Esophagus muscularis mucosa (tissue), 4 donors: ENCODE measurements around the gene SLC13A2. TPM values are rescaled to one million over a fixed set of nuclear protein-coding genes. Genes with fewer than 3 reads are reported as not detected.
A peak's percentile ranks its signal among the peaks of the same experiment; 100 is the strongest.
"Not testable (repeated sequence)": the region's sequence is repeated elsewhere in the genome, so short reads cannot be mapped to it uniquely, and the experiment has no call there.

Source experiments
- DNase-seq: peaks from one replicate; pipeline ENCODE4 v3.0.0-alpha.2; 2017; ENCODE audit errors: extremely low spot score
- H3K27ac ChIP-seq, 4 donors: fragments of 200-600 bp; sonication (generic); replicated peaks in 1 of 4; 1 replicate in 3 of 4; 2 replicates in 1 of 4; pipeline ENCODE4 v1.5.1; 2016 to 2019; ENCODE audit warnings: mild to moderate bottlenecking in 1 of 4
- H3K27me3 ChIP-seq, 4 donors: fragments of 200-600 bp; sonication (generic); one replicate each; pipeline versions ENCODE4 v1.5.1 to v1.6.0; 2016 to 2019
- H3K36me3 ChIP-seq, 4 donors: fragments of 200-600 bp; sonication (generic); one replicate each; pipeline ENCODE4 v1.5.1; 2016 to 2019
- H3K4me1 ChIP-seq, 4 donors: fragments of 200-600 bp; sonication (generic); one replicate each; pipeline ENCODE4 v1.5.1; 2016 to 2019
- H3K4me3 ChIP-seq, 4 donors: fragments of 200-600 bp; sonication (generic); 1 replicate in 2 of 4; 2 replicates in 2 of 4; pipeline ENCODE4 v1.5.1; 2016 to 2019; ENCODE audit warnings: mild to moderate bottlenecking in 4 of 4, moderate library complexity in 1 of 4
- H3K9me3 ChIP-seq, 4 donors: fragments of 200-600 bp; sonication (generic); 1 replicate in 3 of 4; 2 replicates in 1 of 4; pipeline ENCODE4 v1.5.1; 2016 to 2019
- CTCF ChIP-seq, 3 experiments: fragments of 200-600 bp in 2 of 3; fragments of 450-650 bp in 1 of 3; sonication (generic) in 2 of 3; IDR thresholded peaks; one replicate each; pipeline ENCODE4 v1.5.1; 2017 to 2019; ENCODE audit warnings: antibody characterized with exemption in 3 of 3, mild to moderate bottlenecking in 2 of 3, moderate library complexity in 1 of 3
- EP300 ChIP-seq: sonication (generic); formaldehyde crosslinking; IDR thresholded peaks from one replicate; pipeline ENCODE4 v1.6.1; 2017; ENCODE audit warnings: antibody characterized with exemption
- POLR2A ChIP-seq: fragments of 450-650 bp; IDR thresholded peaks from one replicate; pipeline ENCODE4 v1.6.1; 2017; ENCODE audit warnings: antibody characterized with exemption, moderate library complexity, mild to moderate bottlenecking, low read depth
- POLR2AphosphoS5 ChIP-seq, 2 donors: sonication (generic); formaldehyde crosslinking; IDR thresholded peaks; one replicate each; pipeline ENCODE4 v1.6.1; 2017; ENCODE audit warnings: antibody characterized with exemption in 2 of 2
- WGBS: methylation state at CpG from one replicate; pipeline ENCODE4 v1.1.5; 2018; 5-methylcytosine and 5-hydroxymethylcytosine counted together
- intact Hi-C: fragments of 100-400 bp; cut with DNase I; formaldehyde crosslinking; loops from one replicate; pipeline ENCODE4 v1.15.1; 2023
- total RNA-seq, 4 donors: library from RNA; depleted of rRNA; stranded (reverse); fragments of >200 nt; gene quantifications; one replicate each; pipeline versions ENCODE4 v1.1.0 to v1.2.1, GENCODE V29; 2016

SLC13A2 gene
- total RNA-seq, 4 donors from 2014 or later: not detected

GRCh38 chr17:28449859-28450258 is 23.6 kb upstream of the SLC13A2 start:
- TF ChIP-seq CTCF (IDR thresholded peaks at IDR 0.05) (no peak), POLR2AphosphoS5 (IDR thresholded peaks at IDR 0.05) (no peak), EP300 (no peak), POLR2A (no peak)
- Histone ChIP-seq H3K4me3 (no peak overlapping the region), H3K9me3 (peaks cover 0 to 5% (median 0%) of the 10 kb centered on the region in 4 donors), H3K4me1 (no peaks in the 10 kb centered on the region), H3K27me3 (peaks cover 0 to 4% (median 0%) of the 10 kb centered on the region in 4 donors), H3K36me3 (no peaks in the 10 kb centered on the region), H3K27ac (no peak overlapping the region)
- intact Hi-C loops: no loop called here
- WGBS: 88% methylated on average over 1 of the region's 1 CpG
- DNase-seq: no peak

- Histone ChIP-seq H3K4me3 (no peak overlapping the region), H3K36me3 (no peaks in the 10 kb centered on the region), H3K27ac (no peak overlapping the region), H3K4me1 (no peaks in the 10 kb centered on the region), H3K9me3 (no peaks in the 10 kb centered on the region), H3K27me3 (peaks cover 0 to 6% (median 0%) of the 10 kb centered on the region in 4 donors)
- WGBS: 94% methylated on average over 6 of the region's 6 CpGs
- no peak for TF ChIP-seq EP300
- no peak for TF ChIP-seq POLR2AphosphoS5 (IDR thresholded peaks at IDR 0.05)
- intact Hi-C loops: no loop called here
- no peak for DNase-seq
Observed at GRCh38 chr17:28457890-28458289, 15.6 kb upstream of the SLC13A2 start.

GRCh38 chr17:28458881-28459280 is 14.6 kb upstream of the SLC13A2 start:
- H3K36me3 ChIP-seq, H3K27ac ChIP-seq, DNase-seq, H3K9me3 ChIP-seq, intact Hi-C loops, H3K4me3 ChIP-seq, H3K4me1 ChIP-seq: not testable (repeated sequence)
- WGBS: 100% methylated on average over 4 of the region's 32 CpGs
- H3K27me3 ChIP-seq: peaks cover 0 to 16% (median 0%) of the 10 kb centered on the region in 4 donors

GRCh38 chr17:28460901-28461300 is 12.5 kb upstream of the SLC13A2 start:
- intact Hi-C loops: no loop called here
- no peak overlapping the region for H3K27ac ChIP-seq
- no peak overlapping the region for H3K4me3 ChIP-seq
- H3K27me3 ChIP-seq: peaks cover 0 to 36% (median 3%) of the 10 kb centered on the region in 4 donors
- H3K4me1 ChIP-seq: no peaks in the 10 kb centered on the region
- 83% methylated on average over 5 of the region's 10 CpGs for WGBS
- TF ChIP-seq POLR2AphosphoS5 (IDR thresholded peaks at IDR 0.05) (no peak), POLR2A (no peak), CTCF (IDR thresholded peaks at IDR 0.05) (no peak), EP300 (no peak)
- peak; percentile 57 for DNase-seq
- no peaks in the 10 kb centered on the region for H3K36me3 ChIP-seq
- H3K9me3 ChIP-seq: no peaks in the 10 kb centered on the region

GRCh38 chr17:28466001-28466400 is 7.4 kb upstream of the SLC13A2 start:
- Histone ChIP-seq H3K4me1 (no peaks in the 10 kb centered on the region), H3K9me3 (no peaks in the 10 kb centered on the region), H3K4me3 (no peak overlapping the region), H3K36me3 (no peaks in the 10 kb centered on the region), H3K27ac (no peak overlapping the region), H3K27me3 (peaks cover 0 to 69% (median 3%) of the 10 kb centered on the region in 4 donors)
- DNase-seq: no peak
- intact Hi-C loops: no loop called here
- TF ChIP-seq POLR2A (no peak), CTCF (IDR thresholded peaks at IDR 0.05) (no peak), EP300 (no peak), POLR2AphosphoS5 (IDR thresholded peaks at IDR 0.05) (no peak)
- 67% methylated on average over 9 of the region's 9 CpGs for WGBS

- Histone ChIP-seq H3K4me1 (no peaks in the 10 kb centered on the region), H3K4me3 (no peak overlapping the region), H3K36me3 (no peaks in the 10 kb centered on the region), H3K27me3 (peaks cover 0 to 69% (median 3%) of the 10 kb centered on the region in 4 donors), H3K27ac (no peak overlapping the region), H3K9me3 (no peaks in the 10 kb centered on the region)
- no peak for DNase-seq
- intact Hi-C loops: no loop called here
- WGBS: 9% methylated on average over 4 of the region's 5 CpGs
- TF ChIP-seq CTCF (IDR thresholded peaks at IDR 0.05) (no peak), EP300 (no peak), POLR2A (no peak), POLR2AphosphoS5 (IDR thresholded peaks at IDR 0.05) (no peak)
Observed at GRCh38 chr17:28466521-28467048, 6.9 kb upstream of the SLC13A2 start.
